ENCODE data around the gene FAAH.

The FAAH gene

DNA sequence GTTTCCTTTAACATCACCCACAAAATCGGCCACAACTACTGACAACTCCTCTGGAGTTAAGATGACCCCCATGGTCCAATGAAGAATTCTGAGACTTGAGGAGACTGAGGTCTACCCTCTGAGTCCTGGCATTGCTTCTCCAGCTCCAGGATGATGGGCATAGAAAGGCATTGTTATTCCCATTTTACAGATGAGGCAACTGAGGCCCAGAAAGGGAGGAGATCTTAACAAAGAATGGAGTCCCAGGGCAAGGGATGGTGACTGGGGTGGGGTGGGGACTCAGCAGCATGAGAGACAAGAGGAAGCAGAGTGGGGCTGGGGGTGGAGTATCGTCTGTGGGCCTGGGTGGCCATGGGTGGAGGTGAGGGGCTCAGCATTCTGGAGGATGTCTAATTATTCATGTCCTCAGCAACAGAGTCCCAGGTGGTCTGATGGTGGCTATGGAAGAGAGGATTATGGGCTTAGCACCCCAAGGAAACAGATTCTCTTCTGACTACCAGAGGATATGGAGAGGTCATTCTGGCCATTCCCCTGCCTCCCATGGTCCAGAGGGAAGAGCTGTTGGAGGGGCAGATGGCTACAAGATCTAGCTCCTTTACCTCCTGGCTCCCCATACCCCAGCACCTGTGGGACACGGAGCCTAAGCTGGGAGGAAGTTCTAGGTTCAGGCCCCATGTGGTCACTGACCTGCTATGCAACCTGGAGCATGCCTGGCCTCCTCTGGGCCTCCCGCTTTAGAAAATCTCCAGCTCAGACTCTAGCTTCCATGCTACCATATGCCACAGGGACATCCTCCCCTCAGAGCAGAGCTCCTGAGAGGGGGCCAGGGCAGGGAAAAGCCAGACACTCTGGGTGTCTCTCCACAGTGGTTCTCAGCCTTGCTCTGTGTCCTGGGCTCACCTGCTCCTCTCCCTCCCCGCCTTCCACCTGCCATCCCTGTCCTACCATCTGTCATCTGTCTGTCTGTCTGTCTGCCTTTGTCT is 58.1 kb downstream of the FAAH start:
- Histone ChIP-seq H3K27ac (ENCODE audit: low read depth, low read length) (no peak overlapping the region), H3K4me1 (ENCODE audit: control insufficient read depth, insufficient read depth, low read length) (peaks cover 17% of the 10 kb centered on the region; the same call in 1 of the 2 replicates), H3K27me3 (ENCODE audit: control insufficient read depth, insufficient read depth, low read length) (peaks cover 88% of the 10 kb centered on the region), H3K9ac (ENCODE audit: low read depth, low read length) (no peak overlapping the region), H3K36me3 (ENCODE audit: control insufficient read depth, insufficient read depth, low read length) (no peaks in the 10 kb centered on the region), H3K4me3 (ENCODE audit: low read depth, low read length) (no peak overlapping the region), H3K9me3 (ENCODE audit: control insufficient read depth, insufficient read depth, low read length) (no peaks in the 10 kb centered on the region)

- no peak overlapping the region for H3K4me3 ChIP-seq (ENCODE audit: low read depth, low read length)
- H3K4me1 ChIP-seq (ENCODE audit: control insufficient read depth, insufficient read depth, low read length): peaks cover 10% of the 10 kb centered on the region; the same call in 1 of the 2 replicates
- no peak overlapping the region for H3K27ac ChIP-seq (ENCODE audit: low read depth, low read length)
- H3K36me3 ChIP-seq (ENCODE audit: control insufficient read depth, insufficient read depth, low read length): no peaks in the 10 kb centered on the region
- no peak overlapping the region for H3K9ac ChIP-seq (ENCODE audit: low read depth, low read length)
- H3K27me3 ChIP-seq (ENCODE audit: control insufficient read depth, insufficient read depth, low read length): peaks cover 85% of the 10 kb centered on the region
- no peaks in the 10 kb centered on the region for H3K9me3 ChIP-seq (ENCODE audit: control insufficient read depth, insufficient read depth, low read length)
Measured at GRCh38 chr1:46452931-46453325, 58.8 kb downstream of the FAAH start.

DNA sequence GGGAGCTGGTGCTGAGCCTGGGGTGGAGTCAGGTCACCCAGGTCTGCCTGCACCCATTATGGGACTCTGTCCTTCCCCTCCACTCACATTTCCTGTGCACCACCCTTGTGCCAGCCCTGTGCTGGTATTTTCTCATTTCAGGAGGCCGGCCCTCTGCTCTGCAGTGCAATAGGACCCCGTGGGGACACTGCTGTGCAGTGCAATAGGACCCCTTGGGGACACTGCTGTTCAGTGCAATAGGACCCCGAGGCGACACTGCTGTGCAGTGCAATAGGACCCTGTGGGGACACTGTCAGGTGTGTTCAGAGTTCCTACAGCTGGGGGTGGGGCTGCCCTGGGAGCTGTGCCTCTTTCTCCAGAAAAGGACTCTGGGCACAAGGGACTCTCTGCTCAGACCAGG is 59.3 kb downstream of the FAAH start:
- H3K9ac ChIP-seq (ENCODE audit: low read depth, low read length): no peak overlapping the region
- H3K27me3 ChIP-seq (ENCODE audit: control insufficient read depth, insufficient read depth, low read length): peaks cover 85% of the 10 kb centered on the region
- no peaks in the 10 kb centered on the region for H3K36me3 ChIP-seq (ENCODE audit: control insufficient read depth, insufficient read depth, low read length)
- peaks cover 8% of the 10 kb centered on the region; the same call in 1 of the 2 replicates for H3K4me1 ChIP-seq (ENCODE audit: control insufficient read depth, insufficient read depth, low read length)
- H3K27ac ChIP-seq (ENCODE audit: low read depth, low read length): no peak overlapping the region
- H3K9me3 ChIP-seq (ENCODE audit: control insufficient read depth, insufficient read depth, low read length): no peaks in the 10 kb centered on the region
- H3K4me3 ChIP-seq (ENCODE audit: low read depth, low read length): no peak overlapping the region

DNA sequence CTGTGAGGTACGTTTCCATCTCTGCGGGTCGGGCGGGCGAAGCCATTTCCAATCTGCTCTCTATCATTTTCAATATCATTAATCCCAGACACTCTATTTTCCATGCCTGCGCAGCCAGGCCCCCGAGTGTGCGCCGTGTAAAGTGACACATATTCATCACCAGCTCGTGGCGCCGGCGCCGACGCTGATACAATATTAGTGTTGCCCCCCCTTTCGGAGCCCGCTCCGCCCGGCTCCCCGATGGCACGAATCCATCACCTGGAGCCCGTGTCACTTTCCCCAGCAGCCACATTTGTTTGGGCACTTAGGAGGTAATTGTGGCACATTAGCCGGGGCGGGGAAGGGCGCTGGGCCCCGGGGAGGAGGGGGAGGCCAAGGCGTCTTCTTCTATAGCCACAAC is 61.8 kb downstream of the FAAH start:
- Histone ChIP-seq H3K4me1 (ENCODE audit: control insufficient read depth, insufficient read depth, low read length) (peaks cover 4% of the 10 kb centered on the region; the same call in 1 of the 2 replicates), H3K9me3 (ENCODE audit: control insufficient read depth, insufficient read depth, low read length) (no peaks in the 10 kb centered on the region), H3K9ac (ENCODE audit: low read depth, low read length) (no peak overlapping the region), H3K4me3 (ENCODE audit: low read depth, low read length) (no peak overlapping the region), H3K36me3 (ENCODE audit: control insufficient read depth, insufficient read depth, low read length) (no peaks in the 10 kb centered on the region), H3K27me3 (ENCODE audit: control insufficient read depth, insufficient read depth, low read length) (peaks cover 85% of the 10 kb centered on the region), H3K27ac (ENCODE audit: low read depth, low read length) (no peak overlapping the region)

GRCh38 chr1:46456411-46456963 is 62.4 kb downstream of the FAAH start:
- Histone ChIP-seq H3K27me3 (ENCODE audit: control insufficient read depth, insufficient read depth, low read length) (peaks cover 85% of the 10 kb centered on the region), H3K4me1 (ENCODE audit: control insufficient read depth, insufficient read depth, low read length) (peaks cover 9% of the 10 kb centered on the region), H3K27ac (ENCODE audit: low read depth, low read length) (no peak overlapping the region), H3K36me3 (ENCODE audit: control insufficient read depth, insufficient read depth, low read length) (no peaks in the 10 kb centered on the region), H3K9ac (ENCODE audit: low read depth, low read length) (no peak overlapping the region), H3K9me3 (ENCODE audit: control insufficient read depth, insufficient read depth, low read length) (no peaks in the 10 kb centered on the region), H3K4me3 (ENCODE audit: low read depth, low read length) (no peak overlapping the region)

- H3K4me1 ChIP-seq (ENCODE audit: control insufficient read depth, insufficient read depth, low read length): peaks cover 15% of the 10 kb centered on the region
- H3K9me3 ChIP-seq (ENCODE audit: control insufficient read depth, insufficient read depth, low read length): no peaks in the 10 kb centered on the region
- no peak overlapping the region for H3K27ac ChIP-seq (ENCODE audit: low read depth, low read length)
- no peak overlapping the region for H3K9ac ChIP-seq (ENCODE audit: low read depth, low read length)
- no peak overlapping the region for H3K4me3 ChIP-seq (ENCODE audit: low read depth, low read length)
- H3K36me3 ChIP-seq (ENCODE audit: control insufficient read depth, insufficient read depth, low read length): no peaks in the 10 kb centered on the region
- H3K27me3 ChIP-seq (ENCODE audit: control insufficient read depth, insufficient read depth, low read length): peaks cover 85% of the 10 kb centered on the region
Measured at GRCh38 chr1:46457178-46457577, 63.1 kb downstream of the FAAH start.

DNA sequence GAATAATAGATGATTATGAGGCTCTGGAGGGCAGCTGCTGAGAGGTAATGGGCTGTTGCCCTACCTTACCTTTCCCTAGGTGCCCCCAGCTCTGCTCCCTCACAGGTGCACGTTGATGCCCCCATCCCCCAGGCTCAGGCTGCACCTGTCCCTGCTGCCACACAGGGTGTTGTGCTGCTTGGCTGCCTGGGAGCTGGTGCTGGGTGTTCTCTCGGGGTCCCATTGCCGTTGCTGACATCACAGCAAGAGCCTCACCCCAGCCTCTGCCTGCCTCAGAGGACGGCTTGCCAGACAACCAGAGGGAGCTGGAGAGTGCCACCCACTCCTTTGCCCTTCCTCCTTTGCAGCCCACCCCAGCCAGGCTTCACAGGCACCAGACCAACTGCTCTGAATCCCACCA is 64.1 kb downstream of the FAAH start:
- peaks cover 83% of the 10 kb centered on the region for H3K27me3 ChIP-seq (ENCODE audit: control insufficient read depth, insufficient read depth, low read length)

GRCh38 chr1:46458846-46459245 is 64.7 kb downstream of the FAAH start:
- peaks cover 82% of the 10 kb centered on the region for H3K27me3 ChIP-seq (ENCODE audit: control insufficient read depth, insufficient read depth, low read length)

More for the DNA sequence above, 64.1 kb downstream of the FAAH start:
- Histone ChIP-seq H3K4me1 (ENCODE audit: control insufficient read depth, insufficient read depth, low read length) (peaks cover 18% of the 10 kb centered on the region), H3K4me3 (ENCODE audit: low read depth, low read length) (no peak overlapping the region), H3K36me3 (ENCODE audit: control insufficient read depth, insufficient read depth, low read length) (no peaks in the 10 kb centered on the region), H3K9ac (ENCODE audit: low read depth, low read length) (no peak overlapping the region), H3K27ac (ENCODE audit: low read depth, low read length) (no peak overlapping the region), H3K9me3 (ENCODE audit: control insufficient read depth, insufficient read depth, low read length) (no peaks in the 10 kb centered on the region)

DNA sequence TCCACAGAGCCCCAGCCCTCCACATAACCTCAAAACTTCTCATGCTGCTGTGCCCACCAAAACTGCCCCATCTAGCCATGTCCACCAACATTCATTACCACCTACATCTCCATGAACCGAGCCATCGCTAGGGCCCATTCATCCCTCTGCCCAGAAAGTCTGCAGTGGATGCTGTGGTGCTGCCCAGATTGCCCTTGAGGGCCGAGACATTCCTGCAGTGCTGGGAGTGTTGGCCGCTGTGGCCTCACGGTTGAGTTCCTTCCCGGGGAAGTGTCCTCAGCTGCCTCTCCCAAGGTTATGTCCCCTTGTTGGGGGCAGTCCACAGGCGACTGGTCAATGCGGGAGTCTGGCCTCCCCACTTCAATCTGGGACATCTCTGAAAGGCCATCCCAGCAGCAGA is 65.2 kb downstream of the FAAH start:
- Histone ChIP-seq H3K4me1 (ENCODE audit: control insufficient read depth, insufficient read depth, low read length) (peaks cover 19% of the 10 kb centered on the region), H3K36me3 (ENCODE audit: control insufficient read depth, insufficient read depth, low read length) (no peaks in the 10 kb centered on the region), H3K27ac (ENCODE audit: low read depth, low read length) (no peak overlapping the region), H3K27me3 (ENCODE audit: control insufficient read depth, insufficient read depth, low read length) (peaks cover 82% of the 10 kb centered on the region), H3K9ac (ENCODE audit: low read depth, low read length) (no peak overlapping the region), H3K4me3 (ENCODE audit: low read depth, low read length) (no peak overlapping the region), H3K9me3 (ENCODE audit: control insufficient read depth, insufficient read depth, low read length) (no peaks in the 10 kb centered on the region)

More at GRCh38 chr1:46458846-46459245, 64.7 kb downstream of the FAAH start:
- no peak overlapping the region for H3K4me3 ChIP-seq (ENCODE audit: low read depth, low read length)
- no peak overlapping the region for H3K9ac ChIP-seq (ENCODE audit: low read depth, low read length)
- no peaks in the 10 kb centered on the region for H3K9me3 ChIP-seq (ENCODE audit: control insufficient read depth, insufficient read depth, low read length)
- peaks cover 15% of the 10 kb centered on the region for H3K4me1 ChIP-seq (ENCODE audit: control insufficient read depth, insufficient read depth, low read length)
- no peaks in the 10 kb centered on the region for H3K36me3 ChIP-seq (ENCODE audit: control insufficient read depth, insufficient read depth, low read length)
- no peak overlapping the region for H3K27ac ChIP-seq (ENCODE audit: low read depth, low read length)

DNA sequence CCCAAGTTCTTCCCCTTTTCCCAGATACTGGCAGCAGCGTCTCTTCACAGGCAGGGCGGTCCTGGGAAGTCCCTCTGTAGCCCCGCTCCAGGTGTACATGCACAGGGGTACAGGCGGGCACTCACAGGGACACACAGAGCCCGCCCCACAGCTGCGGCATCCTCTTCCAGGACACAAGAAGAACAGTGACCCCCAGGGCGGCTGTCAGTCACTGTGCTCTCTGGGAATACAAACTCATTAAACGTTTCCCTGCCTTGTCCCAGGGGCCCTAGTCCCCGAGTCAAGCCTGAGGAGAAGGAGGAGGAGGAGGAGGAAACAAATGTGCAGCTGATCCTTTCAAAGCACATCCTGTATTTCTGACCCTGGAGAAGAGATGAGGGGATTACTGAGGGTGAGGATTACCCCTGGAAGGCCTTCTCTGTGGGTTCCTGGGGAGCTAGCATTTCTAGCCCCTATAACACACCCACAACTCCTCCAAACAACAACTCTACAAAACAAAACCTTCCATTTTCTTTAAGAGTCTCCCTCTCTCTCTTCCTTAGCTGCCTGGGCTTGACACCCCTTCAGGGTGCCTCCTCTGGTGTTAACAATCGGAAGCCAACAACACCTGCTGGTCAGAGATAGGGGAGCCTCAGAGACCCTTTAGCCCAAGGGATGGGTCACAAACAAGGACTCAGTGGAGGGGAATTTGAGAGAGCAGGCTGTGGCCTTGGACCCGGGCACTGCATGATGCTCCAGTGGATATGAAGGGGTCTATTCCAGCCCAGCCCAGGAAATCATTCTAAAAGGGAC is 67.1 kb downstream of the FAAH start:
- H3K27me3 ChIP-seq (ENCODE audit: control insufficient read depth, insufficient read depth, low read length): peaks cover 86% of the 10 kb centered on the region
- no peak overlapping the region for H3K9ac ChIP-seq (ENCODE audit: low read depth, low read length)
- no peaks in the 10 kb centered on the region for H3K36me3 ChIP-seq (ENCODE audit: control insufficient read depth, insufficient read depth, low read length)
- H3K9me3 ChIP-seq (ENCODE audit: control insufficient read depth, insufficient read depth, low read length): no peaks in the 10 kb centered on the region
- no peak overlapping the region for H3K4me3 ChIP-seq (ENCODE audit: low read depth, low read length)
- no peak overlapping the region for H3K27ac ChIP-seq (ENCODE audit: low read depth, low read length)
- H3K4me1 ChIP-seq (ENCODE audit: control insufficient read depth, insufficient read depth, low read length): peaks cover 37% of the 10 kb centered on the region

Measured in HUES48 (cell line).